ENCODE data around the gene PDE6A.

DNA sequence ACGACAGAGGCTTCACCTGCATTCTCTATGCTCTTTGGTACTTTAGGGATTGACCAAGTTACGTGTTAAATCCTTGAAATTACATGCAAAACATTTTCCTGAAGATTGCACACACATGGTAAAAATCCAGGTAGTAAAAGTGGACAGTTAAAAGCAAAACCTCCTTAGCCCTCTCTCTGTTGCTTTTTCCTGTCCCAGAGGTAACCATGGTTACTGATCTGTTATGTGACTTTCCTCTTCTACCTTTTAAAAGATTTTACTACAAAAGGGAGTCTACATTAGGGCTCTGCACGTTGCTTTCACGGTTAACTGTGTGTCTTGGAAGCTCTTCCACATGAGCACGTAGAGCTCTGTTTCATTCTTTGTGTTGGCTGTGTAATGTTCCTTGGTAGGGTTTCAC, 117.5 kb downstream of the PDE6A start:
- TF ChIP-seq, protein P1, sequence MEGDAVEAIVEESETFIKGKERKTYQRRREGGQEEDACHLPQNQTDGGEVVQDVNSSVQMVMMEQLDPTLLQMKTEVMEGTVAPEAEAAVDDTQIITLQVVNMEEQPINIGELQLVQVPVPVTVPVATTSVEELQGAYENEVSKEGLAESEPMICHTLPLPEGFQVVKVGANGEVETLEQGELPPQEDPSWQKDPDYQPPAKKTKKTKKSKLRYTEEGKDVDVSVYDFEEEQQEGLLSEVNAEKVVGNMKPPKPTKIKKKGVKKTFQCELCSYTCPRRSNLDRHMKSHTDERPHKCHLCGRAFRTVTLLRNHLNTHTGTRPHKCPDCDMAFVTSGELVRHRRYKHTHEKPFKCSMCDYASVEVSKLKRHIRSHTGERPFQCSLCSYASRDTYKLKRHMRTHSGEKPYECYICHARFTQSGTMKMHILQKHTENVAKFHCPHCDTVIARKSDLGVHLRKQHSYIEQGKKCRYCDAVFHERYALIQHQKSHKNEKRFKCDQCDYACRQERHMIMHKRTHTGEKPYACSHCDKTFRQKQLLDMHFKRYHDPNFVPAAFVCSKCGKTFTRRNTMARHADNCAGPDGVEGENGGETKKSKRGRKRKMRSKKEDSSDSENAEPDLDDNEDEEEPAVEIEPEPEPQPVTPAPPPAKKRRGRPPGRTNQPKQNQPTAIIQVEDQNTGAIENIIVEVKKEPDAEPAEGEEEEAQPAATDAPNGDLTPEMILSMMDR (IDR thresholded peaks at IDR 0.05) = no peak
- TF ChIP-seq POLR2A (IDR thresholded peaks at IDR 0.05) = no peak
